Nephron (organoid): ENCODE data around the gene ASB10.
A peak's percentile ranks its signal among the peaks of the same experiment; 100 is the strongest.

Experiments used
- H3K27ac Mint-ChIP-seq, 3 experiments: 2 replicates each; pipeline ENCODE4 v1.8.0; 2020; ENCODE audit warnings: mixed read lengths in 3 of 3, mild to moderate bottlenecking in 2 of 3, moderate library complexity in 1 of 3
- H3K27me3 Mint-ChIP-seq: 2 replicates; pipeline ENCODE4 v1.8.0; 2021; ENCODE audit warnings: low read depth, mild to moderate bottlenecking, moderate library complexity, mixed read lengths
- H3K36me3 Mint-ChIP-seq: 2 replicates; pipeline ENCODE4 v1.8.0; 2020; ENCODE audit warnings: low read depth, mixed read lengths
- H3K4me1 Mint-ChIP-seq: 2 replicates; pipeline ENCODE4 v1.8.0; 2020; ENCODE audit warnings: mixed read lengths
- H3K4me3 Mint-ChIP-seq, 3 experiments: 2 replicates each; pipeline ENCODE4 v1.8.0; 2020; ENCODE audit warnings: mild to moderate bottlenecking in 3 of 3, mixed read lengths in 3 of 3, moderate library complexity in 2 of 3
- H3K9me3 Mint-ChIP-seq: 2 replicates; pipeline ENCODE4 v1.8.0; 2020; ENCODE audit warnings: mixed read lengths
- CTCF ChIP-seq, 3 experiments: fragments of 200-600 bp; sonication (generic); IDR thresholded peaks; one replicate each; pipeline ENCODE4 v1.5.0; 2021; ENCODE audit warnings: antibody characterized with exemption in 3 of 3; ENCODE audit not compliant: unreplicated experiment in 3 of 3

Gene ASB10

GRCh38 chr7:151186640-151187408 lies at the start of gene ASB10:
ASB10 (minus strand) TSS chr7:151187250; CDS start chr7:151187130, 120 bp downstream.
- Mint-ChIP-seq H3K4me1 (peaks cover 4% of the 10 kb centered on the region), H3K9me3 (no peaks in the 10 kb centered on the region), H3K27ac (no peak within 1 kb of the TSS), H3K36me3 (no peaks in the 10 kb centered on the region), H3K4me3 (no peak within 1 kb of the TSS), H3K27me3 (peaks cover 36% of the 10 kb centered on the region)
- no peak for TF ChIP-seq CTCF (IDR thresholded peaks at IDR 0.05; ENCODE audit: unreplicated experiment in 3 of 3)

- H3K9me3 Mint-ChIP-seq, result no peaks in the 10 kb centered on the region
- peaks cover 25% of the 10 kb centered on the region for H3K36me3 Mint-ChIP-seq
- H3K27ac Mint-ChIP-seq, result no peak overlapping the region
- peaks cover 23% of the 10 kb centered on the region for H3K4me1 Mint-ChIP-seq
- H3K27me3 Mint-ChIP-seq, result no peaks in the 10 kb centered on the region
- peak overlapping the region in 2 of 3 experiments; percentile 36 to 54 for H3K4me3 Mint-ChIP-seq
- no peak for TF ChIP-seq CTCF (IDR thresholded peaks at IDR 0.05; ENCODE audit: unreplicated experiment in 3 of 3)
Measured at GRCh38 chr7:151236406-151236805, 49.4 kb upstream of the ASB10 start.

- Mint-ChIP-seq H3K9me3 (no peaks in the 10 kb centered on the region), H3K4me3 (peak overlapping the region; percentile 81 to 99 (median 98)), H3K36me3 (peaks cover 15% of the 10 kb centered on the region), H3K27me3 (no peaks in the 10 kb centered on the region), H3K4me1 (peaks cover 22% of the 10 kb centered on the region), H3K27ac (no peak overlapping the region)
- TF ChIP-seq CTCF (IDR thresholded peaks at IDR 0.05; ENCODE audit: unreplicated experiment in 3 of 3), result no peak
Measured at GRCh38 chr7:151235091-151235787, 48.2 kb upstream of the ASB10 start.

DNA sequence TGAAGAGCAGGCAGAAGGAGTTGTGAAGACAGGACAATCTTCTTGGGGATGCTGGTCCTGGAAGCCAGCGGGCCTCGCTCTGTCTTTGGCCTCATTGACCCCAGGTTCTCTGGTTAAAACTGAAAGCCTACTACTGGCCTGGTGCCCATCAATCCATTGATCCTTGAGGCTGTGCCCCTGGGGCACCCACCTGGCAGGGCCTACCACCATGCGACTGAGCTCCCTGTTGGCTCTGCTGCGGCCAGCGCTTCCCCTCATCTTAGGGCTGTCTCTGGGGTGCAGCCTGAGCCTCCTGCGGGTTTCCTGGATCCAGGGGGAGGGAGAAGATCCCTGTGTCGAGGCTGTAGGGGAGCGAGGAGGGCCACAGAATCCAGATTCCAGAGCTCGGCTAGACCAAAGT lies 46.8 kb upstream of the ASB10 start:
- Mint-ChIP-seq H3K27ac (peak overlapping the region in 2 of 3 experiments; percentile 79 to 89), H3K9me3 (no peaks in the 10 kb centered on the region), H3K4me3 (peak overlapping the region; percentile 98 to 99 (median 99)), H3K36me3 (peaks cover 4% of the 10 kb centered on the region), H3K4me1 (peaks cover 19% of the 10 kb centered on the region), H3K27me3 (no peaks in the 10 kb centered on the region)
- no peak for TF ChIP-seq CTCF (IDR thresholded peaks at IDR 0.05; ENCODE audit: unreplicated experiment in 3 of 3)

GRCh38 chr7:151232917-151233701 lies 46.1 kb upstream of the ASB10 start:
- H3K9me3 Mint-ChIP-seq, result no peaks in the 10 kb centered on the region
- no peak for TF ChIP-seq CTCF (IDR thresholded peaks at IDR 0.05; ENCODE audit: unreplicated experiment in 3 of 3)
- H3K27me3 Mint-ChIP-seq, result no peaks in the 10 kb centered on the region
- H3K36me3 Mint-ChIP-seq, result peaks cover 4% of the 10 kb centered on the region
- H3K27ac Mint-ChIP-seq, result peak overlapping the region; percentile 79 to 89 (median 86)
- peak overlapping the region; percentile 98 to 99 (median 99) for H3K4me3 Mint-ChIP-seq
- H3K4me1 Mint-ChIP-seq, result peaks cover 22% of the 10 kb centered on the region
